Liver (tissue), 9 donors: ENCODE measurements around the gene HOMER1. TPM values are rescaled to one million over a fixed set of nuclear protein-coding genes. Genes with fewer than 3 reads are reported as not detected.

Source experiments
- DNase-seq: peaks from one replicate; pipeline ENCODE4 v3.0.0-alpha.2; 2017; ENCODE audit warnings: low spot score
- H3K27ac ChIP-seq, 2 donors: one replicate each; pipeline ENCODE4 v1.7.0; 2013; ENCODE audit warnings: inconsistent platforms in 2 of 2, low read length in 2 of 2, control low read depth in 1 of 2, low read depth in 1 of 2, mild to moderate bottlenecking in 1 of 2
- H3K27me3 ChIP-seq, 4 donors: one replicate each; pipeline versions ENCODE4 v1.6.1 to v1.7.0; 2013; ENCODE audit warnings: low read length in 3 of 4, inconsistent platforms in 1 of 4, mild to moderate bottlenecking in 1 of 4, moderate library complexity in 1 of 4; ENCODE audit not compliant: control insufficient read depth in 4 of 4, insufficient read depth in 4 of 4
- H3K36me3 ChIP-seq, 4 donors: one replicate each; pipeline versions ENCODE4 v1.6.1 to v1.7.0; 2013; ENCODE audit warnings: low read length in 3 of 4, mild to moderate bottlenecking in 3 of 4, low read depth in 1 of 4, moderate library complexity in 1 of 4; ENCODE audit not compliant: control insufficient read depth in 4 of 4, insufficient read depth in 3 of 4
- H3K4me1 ChIP-seq, 4 donors: one replicate each; pipeline versions ENCODE4 v1.6.1 to v1.7.0; 2013; ENCODE audit warnings: low read length in 3 of 4, mild to moderate bottlenecking in 3 of 4, moderate library complexity in 1 of 4; ENCODE audit not compliant: control insufficient read depth in 4 of 4, insufficient read depth in 4 of 4
- H3K4me3 ChIP-seq, 3 donors: one replicate each; pipeline versions ENCODE4 v1.6.1 to v1.7.0; 2013; ENCODE audit warnings: low read length in 3 of 3, control low read depth in 1 of 3, low read depth in 1 of 3, mild to moderate bottlenecking in 1 of 3
- H3K9ac ChIP-seq, 2 donors: one replicate each; pipeline ENCODE4 v1.7.0; 2013; ENCODE audit warnings: low read length in 2 of 2, mild to moderate bottlenecking in 2 of 2, moderate library complexity in 2 of 2, control low read depth in 1 of 2, low read depth in 1 of 2
- H3K9me3 ChIP-seq, 4 donors: one replicate each; pipeline versions ENCODE4 v1.6.1 to v1.7.0; 2013; ENCODE audit warnings: low read length in 3 of 4; ENCODE audit not compliant: control insufficient read depth in 4 of 4
- FOXA2 ChIP-seq: IDR thresholded peaks from 2 replicates; pipeline ENCODE4 v1.6.1; 2016; ENCODE audit warnings: antibody characterized with exemption
- HNF4A ChIP-seq, 2 donors: conservative IDR thresholded peaks; 2 replicates each; pipeline ENCODE4 v1.6.1; 2016; ENCODE audit warnings: antibody characterized with exemption in 2 of 2, mild to moderate bottlenecking in 2 of 2
- HNF4G ChIP-seq: IDR thresholded peaks from 2 replicates; pipeline ENCODE4 v1.6.1; 2016; ENCODE audit warnings: antibody characterized with exemption
- JUND ChIP-seq, 2 donors: IDR thresholded peaks; 2 replicates each; pipeline ENCODE4 v1.6.1; 2016; ENCODE audit warnings: antibody characterized with exemption in 2 of 2
- NR2F2 ChIP-seq: IDR thresholded peaks from 2 replicates; pipeline ENCODE4 v1.6.1; 2016; ENCODE audit warnings: antibody characterized with exemption
- RAD21 ChIP-seq, 2 donors: IDR thresholded peaks; 2 replicates each; pipeline ENCODE4 v1.6.1; 2016; ENCODE audit warnings: antibody characterized with exemption in 2 of 2, mild to moderate bottlenecking in 2 of 2
- RXRA ChIP-seq, 2 donors: IDR thresholded peaks; 2 replicates each; pipeline ENCODE4 v1.6.1; 2017 to 2018; ENCODE audit warnings: antibody characterized with exemption in 2 of 2, mild to moderate bottlenecking in 1 of 2
- SP1 ChIP-seq: IDR thresholded peaks from 2 replicates; pipeline ENCODE4 v1.6.1; 2018; ENCODE audit warnings: antibody characterized with exemption, mild to moderate bottlenecking
- TAF1 ChIP-seq: conservative IDR thresholded peaks from 2 replicates; pipeline ENCODE4 v1.6.1; 2016; ENCODE audit warnings: antibody characterized with exemption, mild to moderate bottlenecking
- YY1 ChIP-seq: IDR thresholded peaks from 2 replicates; pipeline ENCODE4 v1.6.1; 2016; ENCODE audit warnings: antibody characterized with exemption, mild to moderate bottlenecking
- WGBS: extraction: QIAGEN DNeasy Blood & Tissue Kit; methylation state at CpG from one replicate; pipeline ENCODE4 v1.1.7; 2013; 5-methylcytosine and 5-hydroxymethylcytosine counted together
- polyA plus RNA-seq, 2 donors: library from polyadenylated mRNA; stranded (reverse) in 1 of 2; unstranded in 1 of 2; fragments of 200-250 nt in 1 of 2; fragments of >200 nt in 1 of 2; fragmentation: Nextera tagmentation in 1 of 2; extraction: Ambion mirVana in 1 of 2; gene quantifications; one replicate each; pipeline versions ENCODE4 v1.2.1 to v1.2.3, GENCODE V29; 2013 to 2015
- total RNA-seq, 2 donors: library from RNA; depleted of rRNA; stranded (reverse); fragments of >200 nt; gene quantifications; one replicate each; pipeline ENCODE4 v1.2.3, GENCODE V29; 2014
- TF ChIP-seq, protein P1 (sequence below): IDR thresholded peaks from 2 replicates; pipeline ENCODE4 v1.6.1; 2016; ENCODE audit warnings: antibody characterized with exemption
- TF ChIP-seq, protein P2 (sequence below): IDR thresholded peaks from 2 replicates; pipeline ENCODE4 v1.6.1; 2016; ENCODE audit warnings: antibody characterized with exemption, mild to moderate bottlenecking
- TF ChIP-seq, protein P3 (sequence below): IDR thresholded peaks from 2 replicates; pipeline ENCODE4 v1.6.1; 2016; ENCODE audit warnings: antibody characterized with exemption
- TF ChIP-seq, protein P4 (sequence below): IDR thresholded peaks from 2 replicates; pipeline ENCODE4 v1.6.1; 2016; ENCODE audit warnings: antibody characterized with exemption
- TF ChIP-seq, protein P5 (sequence below): fragments of 150-350 bp; IDR thresholded peaks from 2 replicates; pipeline ENCODE4 v1.5.1; 2017; ENCODE audit warnings: improper control_type of control experiment, low read depth, low read length; ENCODE audit not compliant: missing input control
- donor health status: healthy.
- donor health status: healthy.
- donor health status: healthy.
- donor health status: healthy.
- donor health status: healthy.

Gene HOMER1
- total and polyA plus RNA-seq, 4 donors = 0.33 to 8.7 (median 1.2) TPM

DNA sequence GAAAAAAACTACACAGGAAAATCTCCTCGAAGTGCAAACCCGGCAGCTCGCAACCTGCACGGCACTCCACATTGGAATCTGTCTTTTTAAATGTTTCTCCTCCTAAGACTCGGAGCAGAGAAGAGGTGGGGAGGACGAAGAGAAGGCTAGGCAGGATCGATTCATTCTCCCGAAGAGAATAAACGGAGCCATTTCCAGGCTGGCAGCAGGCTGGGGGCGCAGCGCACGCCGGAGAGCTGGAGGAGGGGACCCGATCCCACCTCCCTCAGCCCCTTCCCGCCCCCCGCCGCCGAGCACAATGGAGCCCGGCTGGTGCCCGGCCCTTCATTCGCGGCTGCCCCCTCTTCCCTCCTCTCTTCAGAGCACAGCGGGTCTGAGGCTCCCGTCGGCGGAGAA is 628 bp downstream of the HOMER1 start:
- Histone ChIP-seq H3K9me3 (no peaks in the 10 kb centered on the region), H3K36me3 (no peaks in the 10 kb centered on the region), H3K27me3 (peaks cover 0 to 9% (median 1%) of the 10 kb centered on the region in 4 donors), H3K4me3 (peak overlapping the region; percentile 52 to 98 (median 82)), H3K9ac (peak overlapping the region; percentile 5 to 49), H3K27ac (peak overlapping the region; percentile 97), H3K4me1 (peaks cover 4 to 18% (median 10%) of the 10 kb centered on the region in 4 donors)
- peak; percentile 35 for DNase-seq
- 2% methylated on average over 26 of the region's 26 CpGs for WGBS
- TF ChIP-seq TAF1 = no peak
- TF ChIP-seq RXRA (IDR thresholded peaks at IDR 0.05) = no peak
- TF ChIP-seq, protein P1, sequence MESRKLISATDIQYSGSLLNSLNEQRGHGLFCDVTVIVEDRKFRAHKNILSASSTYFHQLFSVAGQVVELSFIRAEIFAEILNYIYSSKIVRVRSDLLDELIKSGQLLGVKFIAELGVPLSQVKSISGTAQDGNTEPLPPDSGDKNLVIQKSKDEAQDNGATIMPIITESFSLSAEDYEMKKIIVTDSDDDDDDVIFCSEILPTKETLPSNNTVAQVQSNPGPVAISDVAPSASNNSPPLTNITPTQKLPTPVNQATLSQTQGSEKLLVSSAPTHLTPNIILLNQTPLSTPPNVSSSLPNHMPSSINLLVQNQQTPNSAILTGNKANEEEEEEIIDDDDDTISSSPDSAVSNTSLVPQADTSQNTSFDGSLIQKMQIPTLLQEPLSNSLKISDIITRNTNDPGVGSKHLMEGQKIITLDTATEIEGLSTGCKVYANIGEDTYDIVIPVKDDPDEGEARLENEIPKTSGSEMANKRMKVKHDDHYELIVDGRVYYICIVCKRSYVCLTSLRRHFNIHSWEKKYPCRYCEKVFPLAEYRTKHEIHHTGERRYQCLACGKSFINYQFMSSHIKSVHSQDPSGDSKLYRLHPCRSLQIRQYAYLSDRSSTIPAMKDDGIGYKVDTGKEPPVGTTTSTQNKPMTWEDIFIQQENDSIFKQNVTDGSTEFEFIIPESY = no peak
- TF ChIP-seq YY1 = no peak
- TF ChIP-seq, protein P2, sequence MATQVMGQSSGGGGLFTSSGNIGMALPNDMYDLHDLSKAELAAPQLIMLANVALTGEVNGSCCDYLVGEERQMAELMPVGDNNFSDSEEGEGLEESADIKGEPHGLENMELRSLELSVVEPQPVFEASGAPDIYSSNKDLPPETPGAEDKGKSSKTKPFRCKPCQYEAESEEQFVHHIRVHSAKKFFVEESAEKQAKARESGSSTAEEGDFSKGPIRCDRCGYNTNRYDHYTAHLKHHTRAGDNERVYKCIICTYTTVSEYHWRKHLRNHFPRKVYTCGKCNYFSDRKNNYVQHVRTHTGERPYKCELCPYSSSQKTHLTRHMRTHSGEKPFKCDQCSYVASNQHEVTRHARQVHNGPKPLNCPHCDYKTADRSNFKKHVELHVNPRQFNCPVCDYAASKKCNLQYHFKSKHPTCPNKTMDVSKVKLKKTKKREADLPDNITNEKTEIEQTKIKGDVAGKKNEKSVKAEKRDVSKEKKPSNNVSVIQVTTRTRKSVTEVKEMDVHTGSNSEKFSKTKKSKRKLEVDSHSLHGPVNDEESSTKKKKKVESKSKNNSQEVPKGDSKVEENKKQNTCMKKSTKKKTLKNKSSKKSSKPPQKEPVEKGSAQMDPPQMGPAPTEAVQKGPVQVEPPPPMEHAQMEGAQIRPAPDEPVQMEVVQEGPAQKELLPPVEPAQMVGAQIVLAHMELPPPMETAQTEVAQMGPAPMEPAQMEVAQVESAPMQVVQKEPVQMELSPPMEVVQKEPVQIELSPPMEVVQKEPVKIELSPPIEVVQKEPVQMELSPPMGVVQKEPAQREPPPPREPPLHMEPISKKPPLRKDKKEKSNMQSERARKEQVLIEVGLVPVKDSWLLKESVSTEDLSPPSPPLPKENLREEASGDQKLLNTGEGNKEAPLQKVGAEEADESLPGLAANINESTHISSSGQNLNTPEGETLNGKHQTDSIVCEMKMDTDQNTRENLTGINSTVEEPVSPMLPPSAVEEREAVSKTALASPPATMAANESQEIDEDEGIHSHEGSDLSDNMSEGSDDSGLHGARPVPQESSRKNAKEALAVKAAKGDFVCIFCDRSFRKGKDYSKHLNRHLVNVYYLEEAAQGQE = no peak
- TF ChIP-seq, protein P3, sequence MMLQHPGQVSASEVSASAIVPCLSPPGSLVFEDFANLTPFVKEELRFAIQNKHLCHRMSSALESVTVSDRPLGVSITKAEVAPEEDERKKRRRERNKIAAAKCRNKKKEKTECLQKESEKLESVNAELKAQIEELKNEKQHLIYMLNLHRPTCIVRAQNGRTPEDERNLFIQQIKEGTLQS = no peak
- TF ChIP-seq NR2F2 = no peak
- TF ChIP-seq, protein P4, sequence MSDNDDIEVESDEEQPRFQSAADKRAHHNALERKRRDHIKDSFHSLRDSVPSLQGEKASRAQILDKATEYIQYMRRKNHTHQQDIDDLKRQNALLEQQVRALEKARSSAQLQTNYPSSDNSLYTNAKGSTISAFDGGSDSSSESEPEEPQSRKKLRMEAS = no peak

DNA sequence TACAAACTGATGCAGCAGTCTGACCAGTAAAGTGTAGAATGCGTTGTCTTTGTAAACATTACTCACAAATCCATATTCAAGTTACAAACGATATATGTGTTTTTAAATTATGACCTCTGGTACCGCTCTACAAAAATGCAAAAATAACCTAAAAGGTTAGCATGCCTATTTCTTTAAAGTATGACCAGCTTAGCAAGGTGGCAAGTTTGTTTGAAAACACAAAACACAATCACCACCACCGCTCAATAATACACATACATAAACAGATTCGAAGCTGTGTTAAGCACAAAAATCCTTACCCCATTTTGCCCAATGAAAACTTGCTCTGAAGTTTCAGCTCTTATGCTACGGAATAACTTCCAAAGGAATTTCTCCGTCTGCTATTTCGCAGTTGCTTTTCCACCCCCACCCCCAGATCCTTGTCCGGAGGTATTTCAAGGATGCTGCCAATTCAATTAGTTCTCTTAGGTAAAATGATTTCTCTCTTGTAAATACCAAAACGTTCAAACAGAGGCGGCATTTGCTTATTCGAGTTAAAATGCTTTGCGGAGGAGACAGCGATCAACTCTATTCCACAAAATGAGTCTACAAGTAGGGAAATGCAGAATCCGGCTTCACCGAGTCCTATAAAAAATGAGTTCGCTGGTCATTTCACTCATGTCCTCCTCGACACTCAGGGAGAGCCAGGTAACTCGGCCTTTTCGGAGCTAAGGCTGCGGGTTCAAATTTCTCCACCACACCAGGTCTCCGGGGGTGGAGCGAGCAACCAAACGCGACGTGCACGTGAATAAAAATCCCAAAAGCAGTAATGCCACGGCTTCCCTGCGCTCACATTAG is 1.2 kb downstream of the HOMER1 start:
- Histone ChIP-seq H3K27ac (no peak overlapping the region), H3K4me1 (peaks cover 4 to 18% (median 10%) of the 10 kb centered on the region in 4 donors), H3K4me3 (peak overlapping the region; percentile 52 to 98 (median 82)), H3K9ac (peak overlapping the region; percentile 14 to 49), H3K36me3 (no peaks in the 10 kb centered on the region), H3K27me3 (peaks cover 0 to 9% (median 1%) of the 10 kb centered on the region in 4 donors), H3K9me3 (no peaks in the 10 kb centered on the region)
- no peak for TF ChIP-seq RXRA (IDR thresholded peaks at IDR 0.05)
- 6% methylated on average over 29 of the region's 29 CpGs for WGBS
- DNase-seq = peak; percentile 35

DNA sequence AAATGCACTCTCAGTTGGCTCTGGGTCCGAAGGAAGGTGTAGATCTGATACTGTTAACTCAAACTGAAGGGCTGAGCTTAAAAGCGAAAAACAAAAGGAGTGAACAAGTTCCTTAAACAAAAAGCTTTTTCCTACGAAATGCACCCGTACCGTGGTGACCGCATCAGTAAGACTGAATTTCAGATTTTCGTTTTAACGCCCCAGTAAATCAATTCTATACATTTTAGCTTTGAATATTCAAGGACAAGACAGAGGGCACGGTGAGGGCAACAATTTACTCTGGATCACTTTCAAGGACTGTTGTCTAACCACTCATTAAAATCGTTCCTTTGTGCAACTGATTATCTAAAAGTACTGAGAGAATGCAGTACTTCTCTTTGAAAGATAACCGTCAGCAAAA is 1.9 kb downstream of the HOMER1 start:
- peak overlapping the region in 1 of 3 donors; percentile 98 for H3K4me3 ChIP-seq
- H3K36me3 ChIP-seq = no peaks in the 10 kb centered on the region
- H3K27me3 ChIP-seq = peaks cover 0 to 9% (median 1%) of the 10 kb centered on the region in 4 donors
- H3K4me1 ChIP-seq = peaks cover 4 to 18% (median 10%) of the 10 kb centered on the region in 4 donors
- no peak overlapping the region for H3K27ac ChIP-seq
- no peaks in the 10 kb centered on the region for H3K9me3 ChIP-seq
- DNase-seq = no peak
- whole genome bisulfite sequencing = 30% methylated on average over 11 of the region's 11 CpGs
- peak overlapping the region in 1 of 2 donors; percentile 14 for H3K9ac ChIP-seq
- TF ChIP-seq, protein P5, sequence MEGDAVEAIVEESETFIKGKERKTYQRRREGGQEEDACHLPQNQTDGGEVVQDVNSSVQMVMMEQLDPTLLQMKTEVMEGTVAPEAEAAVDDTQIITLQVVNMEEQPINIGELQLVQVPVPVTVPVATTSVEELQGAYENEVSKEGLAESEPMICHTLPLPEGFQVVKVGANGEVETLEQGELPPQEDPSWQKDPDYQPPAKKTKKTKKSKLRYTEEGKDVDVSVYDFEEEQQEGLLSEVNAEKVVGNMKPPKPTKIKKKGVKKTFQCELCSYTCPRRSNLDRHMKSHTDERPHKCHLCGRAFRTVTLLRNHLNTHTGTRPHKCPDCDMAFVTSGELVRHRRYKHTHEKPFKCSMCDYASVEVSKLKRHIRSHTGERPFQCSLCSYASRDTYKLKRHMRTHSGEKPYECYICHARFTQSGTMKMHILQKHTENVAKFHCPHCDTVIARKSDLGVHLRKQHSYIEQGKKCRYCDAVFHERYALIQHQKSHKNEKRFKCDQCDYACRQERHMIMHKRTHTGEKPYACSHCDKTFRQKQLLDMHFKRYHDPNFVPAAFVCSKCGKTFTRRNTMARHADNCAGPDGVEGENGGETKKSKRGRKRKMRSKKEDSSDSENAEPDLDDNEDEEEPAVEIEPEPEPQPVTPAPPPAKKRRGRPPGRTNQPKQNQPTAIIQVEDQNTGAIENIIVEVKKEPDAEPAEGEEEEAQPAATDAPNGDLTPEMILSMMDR = no peak
- TF ChIP-seq TAF1 (no peak), RAD21 (IDR thresholded peaks at IDR 0.05) (no peak), SP1 (no peak), YY1 (no peak), HNF4A (conservative IDR thresholded peaks at IDR 0.05) (no peak), JUND (IDR thresholded peaks at IDR 0.05) (no peak), NR2F2 (no peak), HNF4G (no peak), FOXA2 (no peak), RXRA (IDR thresholded peaks at IDR 0.05) (no peak)
- TF ChIP-seq, protein P1 = no peak
- TF ChIP-seq, protein P3 = no peak
